Activated CD4-positive, alpha-beta T cell treated with anti-CD3 and anti-CD28 coated beads for 48 hours (primary cell): ENCODE data around the gene ZMYND8.
"Not testable (repeated sequence)": the region's sequence is repeated elsewhere in the genome, so short reads cannot be mapped to it uniquely, and the experiment has no call there.

Experiments
- DNase-seq: peaks from one replicate; pipeline ENCODE4 v3.0.0-alpha.2; 2020

Gene ZMYND8

GRCh38 chr20:47241345-47241781 lies 115.1 kb downstream of the ZMYND8 start:
- no peak for DNase-seq

- DNase-seq = not testable (repeated sequence)
These were observed 116.4 kb downstream of the ZMYND8 start for GRCh38 chr20:47240096-47240495.

GRCh38 chr20:47239719-47240067 lies 116.8 kb downstream of the ZMYND8 start:
- DNase-seq = no peak

DNA sequence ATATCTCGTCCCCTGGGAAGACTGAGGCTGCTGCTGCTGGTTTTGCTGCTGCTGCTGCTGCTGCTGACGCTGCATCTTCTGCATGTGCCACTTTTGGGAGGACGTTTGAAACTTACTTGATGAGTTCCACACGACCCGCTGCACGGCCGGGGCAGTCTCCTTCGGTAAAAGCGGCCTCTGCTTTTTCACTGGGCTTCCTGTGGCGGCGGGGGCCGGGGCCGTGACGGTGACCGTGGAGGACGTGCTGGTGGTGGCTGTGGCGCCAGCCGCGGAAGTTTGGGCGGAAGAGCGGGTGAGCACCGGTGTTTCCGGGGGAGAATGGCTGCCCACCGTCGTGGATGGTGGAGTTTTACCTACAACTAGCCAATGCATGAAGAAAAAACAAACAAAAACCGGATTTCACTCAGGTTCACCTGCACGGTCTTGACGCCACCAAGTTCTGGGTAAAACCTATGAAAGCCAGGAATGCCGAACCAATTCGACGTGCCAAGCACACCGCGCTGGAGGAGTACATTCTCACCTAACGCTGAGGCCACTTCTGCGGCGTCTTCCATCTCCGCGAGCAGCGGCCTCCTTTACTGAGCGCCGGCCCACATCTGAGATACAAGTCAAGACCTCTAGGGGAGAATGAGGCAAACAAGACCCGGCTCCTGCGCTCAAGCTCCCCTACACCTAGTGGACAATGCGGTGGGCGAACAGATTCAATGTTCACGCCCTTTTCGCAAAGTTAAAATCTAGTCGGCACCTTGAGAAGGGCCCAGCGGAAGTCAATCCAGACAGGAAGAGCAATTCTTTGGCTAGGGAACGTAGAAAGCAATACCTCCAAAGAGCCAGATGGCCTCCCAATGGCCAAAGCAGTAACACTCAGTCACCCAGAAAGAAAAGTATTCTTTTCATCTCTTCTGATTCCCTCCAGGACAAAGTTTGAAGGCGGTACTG lies 117.5 kb downstream of the ZMYND8 start:
- DNase-seq = no peak

DNA sequence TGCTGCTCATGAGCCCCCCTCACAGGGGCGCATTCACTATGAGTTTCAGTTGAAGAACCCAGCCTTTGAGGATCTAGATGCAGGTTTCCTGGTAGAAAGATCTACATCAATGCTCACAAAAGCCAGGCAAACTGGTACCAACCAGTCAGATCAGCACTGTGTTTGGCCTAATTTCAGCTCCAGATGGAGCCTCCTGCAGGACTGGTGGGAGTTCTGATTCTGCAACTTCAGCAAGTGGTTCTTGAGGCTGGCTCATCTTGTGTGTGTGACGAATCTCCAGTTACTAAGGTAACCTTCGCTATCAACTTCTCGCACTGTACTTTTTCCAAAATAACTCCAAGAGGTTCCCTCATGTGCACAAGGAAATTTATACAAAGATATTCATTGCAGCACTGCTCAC lies 118.8 kb downstream of the ZMYND8 start:
- DNase-seq = no peak

- DNase-seq = no peak
These were observed 119.9 kb downstream of the ZMYND8 start for GRCh38 chr20:47236639-47236900.

GRCh38 chr20:47235853-47236638 lies 120.5 kb downstream of the ZMYND8 start:
- no peak for DNase-seq

DNA sequence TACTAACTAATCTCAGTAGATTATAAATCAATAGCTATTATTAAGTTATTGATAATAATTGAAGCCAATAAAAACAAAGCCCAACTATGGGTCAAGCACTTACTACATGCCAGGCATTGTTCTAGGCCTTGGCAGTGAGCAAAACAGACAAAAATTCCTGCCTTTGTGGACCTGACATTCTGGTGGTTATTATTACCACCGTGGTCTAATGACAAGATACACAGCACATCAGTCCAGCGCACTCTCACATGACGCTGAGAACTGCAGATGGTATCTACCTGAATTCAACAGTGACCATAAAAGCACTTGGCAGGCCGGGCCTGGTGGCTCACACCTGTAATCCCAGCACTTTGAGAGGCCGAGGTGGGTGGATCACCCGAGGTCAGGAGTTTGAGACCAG lies 121.4 kb downstream of the ZMYND8 start:
- no peak for DNase-seq

DNA sequence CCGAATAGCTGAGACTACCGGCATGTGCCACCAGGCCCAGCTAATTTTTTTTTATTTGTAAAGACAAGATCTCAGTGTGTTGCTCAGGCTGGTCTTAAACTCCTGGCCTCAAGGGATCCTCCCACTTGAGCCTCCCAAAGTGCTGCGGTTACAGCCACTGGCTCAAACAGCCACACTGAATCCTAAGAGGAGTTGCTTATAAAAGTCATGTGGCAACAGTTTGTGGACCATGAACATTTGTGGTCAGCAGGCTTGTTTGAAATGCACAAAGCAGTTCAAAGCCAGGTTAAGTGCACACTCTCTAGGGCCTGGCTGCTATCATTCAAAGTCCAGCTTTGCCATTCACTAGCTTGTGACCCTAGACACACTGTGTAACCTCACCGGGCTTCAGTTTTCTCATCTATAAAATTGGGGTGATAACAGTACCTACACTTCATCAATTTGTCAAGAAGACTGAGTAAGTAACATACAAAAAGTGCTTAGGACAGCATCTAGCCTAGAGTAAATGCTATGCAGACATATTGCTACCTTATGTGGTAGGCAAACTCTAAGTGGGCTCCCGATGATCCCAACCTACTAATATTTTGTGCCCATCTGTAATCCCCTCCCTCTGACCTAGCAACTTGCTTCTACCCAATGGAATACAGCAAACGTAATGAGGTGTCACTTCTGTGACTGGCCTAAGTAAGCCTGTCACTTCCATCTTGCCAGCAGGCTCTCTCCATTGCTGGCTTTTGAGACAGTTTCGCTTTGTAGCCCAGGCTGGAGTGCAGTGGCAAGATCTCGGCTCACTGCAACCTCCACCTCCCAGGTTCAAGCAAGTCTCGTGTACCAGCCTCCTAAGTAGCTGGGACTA lies 122.9 kb downstream of the ZMYND8 start:
- DNase-seq = no peak

DNA sequence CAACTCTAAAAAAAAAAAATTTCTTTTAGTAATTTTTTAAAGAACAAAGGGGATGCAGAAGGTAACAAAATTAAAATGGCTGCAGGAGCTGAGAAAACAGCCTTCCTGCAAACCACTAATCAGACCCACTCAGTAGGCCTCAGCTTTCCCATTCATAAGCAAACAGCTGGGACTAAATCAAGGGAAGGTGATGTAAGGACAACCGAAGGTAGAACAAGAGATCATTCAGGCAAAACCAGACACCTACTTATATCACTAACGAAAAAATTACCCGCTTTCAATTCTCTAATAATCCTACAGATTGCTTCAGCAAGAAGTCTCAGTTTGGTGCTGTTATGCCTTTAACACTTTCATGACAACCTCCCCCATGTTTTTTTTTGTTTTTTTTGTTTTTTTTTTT lies 124.0 kb downstream of the ZMYND8 start:
- DNase-seq = no peak

- no peak for DNase-seq
These were observed 125.0 kb downstream of the ZMYND8 start for GRCh38 chr20:47231382-47232039.

DNA sequence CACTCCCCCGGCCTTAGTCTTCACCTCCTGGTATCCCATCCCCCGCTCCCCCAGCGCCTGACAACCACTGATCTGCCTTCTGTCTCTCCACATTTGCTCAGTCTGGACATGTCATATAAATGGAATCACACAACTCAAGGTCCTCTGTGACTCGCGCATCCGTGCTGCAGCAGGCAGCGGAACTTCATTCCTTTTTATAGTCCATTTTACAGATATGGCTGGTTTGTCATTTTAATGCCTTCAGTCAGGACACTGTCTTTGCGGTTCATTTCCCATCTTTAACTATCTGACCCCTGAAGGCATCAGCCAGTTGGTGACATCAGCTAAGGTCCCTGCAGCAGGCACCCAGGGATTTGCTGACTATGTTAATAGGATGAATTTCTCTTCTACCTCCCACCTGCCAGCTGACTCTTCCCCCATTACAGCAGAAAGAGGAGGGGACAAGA lies 125.7 kb downstream of the ZMYND8 start:
- DNase-seq = no peak

- no peak for DNase-seq
These were observed 127.8 kb downstream of the ZMYND8 start for GRCh38 chr20:47228654-47229053.

DNA sequence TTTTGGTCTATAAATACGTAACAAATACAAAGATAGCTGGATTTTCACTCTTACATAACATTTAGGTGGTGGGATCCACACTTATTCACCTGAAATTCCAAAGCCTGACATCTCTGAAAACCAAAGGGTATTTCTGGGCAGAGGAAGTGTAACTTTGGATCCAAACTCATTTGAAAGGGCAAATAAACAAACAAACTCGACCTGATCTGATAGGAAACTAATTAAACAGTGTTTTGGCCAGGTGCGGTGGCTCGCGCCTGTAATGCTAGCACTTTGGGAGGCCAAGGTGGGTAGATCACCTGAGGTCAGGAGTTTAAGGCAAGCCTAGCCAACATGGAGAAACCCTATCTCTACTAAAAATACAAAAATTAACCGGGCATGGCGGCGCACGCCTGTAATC lies 128.9 kb downstream of the ZMYND8 start:
- DNase-seq = no peak

- DNase-seq = no peak
These were observed 129.4 kb downstream of the ZMYND8 start for GRCh38 chr20:47227119-47227518.

DNA sequence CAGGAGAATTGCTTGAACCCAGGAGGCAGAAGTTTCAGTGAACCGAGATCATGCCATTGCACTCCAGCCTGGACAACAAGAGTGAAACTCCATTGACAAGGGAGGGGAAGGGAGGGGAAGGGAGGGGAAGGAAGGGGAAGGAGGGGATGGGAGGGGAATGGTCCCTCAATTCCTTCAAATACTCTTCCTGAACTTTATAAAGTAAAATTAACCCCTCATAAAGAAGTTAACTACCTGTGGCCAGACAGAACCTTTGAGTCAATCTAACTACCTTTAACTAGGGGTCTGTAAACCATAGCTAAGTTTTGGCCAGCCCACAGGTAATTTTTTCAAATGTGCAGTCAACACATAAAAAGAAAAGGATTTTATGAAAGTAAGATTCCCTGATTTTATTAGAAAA lies 131.0 kb downstream of the ZMYND8 start:
- DNase-seq = no peak

DNA sequence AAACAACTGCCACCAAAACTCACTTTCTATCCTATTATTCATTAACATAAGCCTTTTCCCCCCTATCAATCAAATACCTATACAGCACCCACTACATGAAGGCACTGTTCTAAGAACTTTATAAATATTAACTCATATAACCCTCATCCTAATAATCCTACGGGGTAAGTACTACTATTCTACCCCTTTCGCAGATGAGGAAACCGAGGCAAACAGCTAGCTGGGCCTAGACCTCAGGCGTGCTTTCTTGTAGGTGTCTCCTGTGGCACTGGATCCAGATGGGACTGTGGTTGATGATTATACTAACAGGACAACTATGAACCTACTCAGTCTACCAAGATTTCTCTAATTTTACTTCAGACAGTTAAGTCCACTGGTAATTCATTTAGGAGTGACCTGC lies 131.6 kb downstream of the ZMYND8 start:
- DNase-seq = no peak

- DNase-seq = no peak
These were observed 132.2 kb downstream of the ZMYND8 start for GRCh38 chr20:47224300-47224791.

GRCh38 chr20:47223896-47224295 lies 132.6 kb downstream of the ZMYND8 start:
- no peak for DNase-seq

DNA sequence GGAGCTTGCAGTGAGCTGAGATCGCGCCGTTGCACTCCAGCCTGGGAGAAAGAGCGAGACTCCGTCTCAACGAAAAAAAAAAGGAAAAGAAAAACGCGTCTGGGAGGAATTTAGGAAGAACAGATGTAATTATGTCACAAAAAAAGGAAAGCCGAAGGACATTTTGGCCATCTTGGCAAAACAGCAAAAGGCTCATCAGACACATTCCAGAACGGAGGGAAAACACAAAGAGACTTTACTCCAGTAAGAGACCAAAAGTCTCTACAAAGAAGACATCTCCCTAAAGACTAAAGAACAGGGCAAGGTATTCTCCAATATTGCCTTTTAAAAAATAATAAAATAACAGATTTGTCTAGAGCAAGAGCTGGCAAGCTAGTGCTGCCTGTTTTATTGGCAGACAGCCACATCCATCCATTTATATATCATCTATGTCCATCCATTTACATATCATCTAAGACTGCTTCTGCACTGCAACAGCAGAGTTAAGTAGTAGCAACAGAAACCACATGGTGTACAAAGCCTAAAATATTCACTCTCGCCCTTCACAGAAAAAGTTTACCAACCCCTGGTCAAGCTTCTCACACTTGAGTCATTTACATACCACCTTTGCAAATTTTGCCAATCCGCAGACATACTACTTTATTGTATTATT lies 133.9 kb downstream of the ZMYND8 start:
- DNase-seq = no peak

DNA sequence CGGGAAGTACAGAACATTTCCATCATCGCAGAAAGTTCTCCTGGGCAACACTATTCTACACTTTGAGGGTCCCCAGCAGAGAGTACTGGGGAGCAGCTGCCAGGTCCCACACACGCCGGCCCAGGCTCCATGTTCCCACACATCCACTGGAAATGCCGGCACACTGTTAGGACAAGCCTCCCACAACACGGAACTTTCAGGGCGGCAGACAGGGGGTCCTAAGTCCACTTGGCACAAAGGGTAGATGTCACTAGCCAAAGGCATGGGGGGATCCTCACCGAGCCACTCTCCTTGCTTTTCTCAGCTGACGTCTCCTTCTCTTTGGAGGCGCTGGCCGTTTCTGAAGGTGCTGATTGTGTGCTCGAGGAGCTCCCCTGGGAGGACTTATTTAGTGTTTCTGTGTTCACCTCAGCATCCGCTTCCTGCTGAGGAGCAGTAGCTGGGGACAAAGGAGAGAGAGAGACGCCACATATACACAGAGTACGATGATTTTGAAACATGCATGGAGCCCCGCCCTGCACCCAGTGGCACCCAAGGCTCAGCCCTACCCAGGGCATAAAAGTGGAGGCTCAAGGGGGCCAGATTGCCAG lies 135.4 kb downstream of the ZMYND8 start:
- no peak for DNase-seq

DNA sequence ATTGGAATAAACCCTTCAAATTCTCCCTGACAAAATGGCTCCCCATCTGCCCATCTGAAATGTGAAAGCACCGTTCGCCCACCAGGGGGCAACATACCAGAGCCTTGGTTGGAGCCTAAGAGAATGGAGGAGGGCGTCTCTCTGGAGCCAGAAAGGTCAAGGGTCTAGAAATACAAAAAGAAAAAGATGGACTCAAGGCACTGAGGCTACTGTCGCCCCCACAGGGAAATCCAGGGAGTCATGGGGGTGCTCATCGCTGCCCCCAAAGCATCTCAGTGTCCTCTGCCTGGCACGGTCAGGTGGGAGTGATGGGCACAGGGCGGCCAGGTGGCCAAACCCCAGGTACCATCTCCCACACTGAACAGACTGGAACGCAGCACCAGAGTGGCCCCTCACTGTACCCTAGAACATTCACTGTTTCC lies 136.3 kb downstream of the ZMYND8 start:
- DNase-seq = peak; percentile 75
